ENCODE results near the gene UBAP2L.
"Not testable (repeated sequence)": the region's sequence is repeated elsewhere in the genome, so short reads cannot be mapped to it uniquely, and the experiment has no call there.

Gene UBAP2L

GRCh38 chr1:154222918-154223317, 2.2 kb downstream of the UBAP2L start:
- H3K27ac ChIP-seq (ENCODE audit: low read depth, low read length): no peak overlapping the region
- H3K4me1 ChIP-seq (ENCODE audit: insufficient read depth, low read length): peaks cover 29% of the 10 kb centered on the region
- peaks cover 58% of the 10 kb centered on the region for H3K36me3 ChIP-seq (ENCODE audit: insufficient read depth, low read length)
- no peaks in the 10 kb centered on the region for H3K27me3 ChIP-seq (ENCODE audit: insufficient read depth, low read length)
- 86% methylated on average over 1 of the region's 1 CpG for WGBS
- H3K9me3 ChIP-seq (ENCODE audit: insufficient read depth, low read depth, low read length): no peaks in the 10 kb centered on the region
- peak overlapping the region; percentile 91 for H3K4me3 ChIP-seq (ENCODE audit: low read length)
- no peak overlapping the region for H3K9ac ChIP-seq (ENCODE audit: low read depth, low read length)

GRCh38 chr1:154223621-154224020, 2.9 kb downstream of the UBAP2L start:
- Histone ChIP-seq H3K27ac (ENCODE audit: low read depth, low read length) (no peak overlapping the region), H3K27me3 (ENCODE audit: insufficient read depth, low read length) (no peaks in the 10 kb centered on the region), H3K9me3 (ENCODE audit: insufficient read depth, low read depth, low read length) (no peaks in the 10 kb centered on the region), H3K36me3 (ENCODE audit: insufficient read depth, low read length) (peaks cover 57% of the 10 kb centered on the region), H3K9ac (ENCODE audit: low read depth, low read length) (peak overlapping the region; percentile 21; the same call in 1 of the 2 replicates), H3K4me1 (ENCODE audit: insufficient read depth, low read length) (peaks cover 23% of the 10 kb centered on the region), H3K4me3 (ENCODE audit: low read length) (peak overlapping the region; percentile 91)
- 100% methylated on average over 1 of the region's 2 CpGs for WGBS

- no peaks in the 10 kb centered on the region for H3K27me3 ChIP-seq (ENCODE audit: insufficient read depth, low read length)
- 94% methylated on average over 2 of the region's 2 CpGs for WGBS
These were observed 4.6 kb downstream of the UBAP2L start for GRCh38 chr1:154225370-154225769.

GRCh38 chr1:154231112-154231511, 10.4 kb downstream of the UBAP2L start:
- H3K4me1 ChIP-seq (ENCODE audit: insufficient read depth, low read length); H3K27me3 ChIP-seq (ENCODE audit: insufficient read depth, low read length); H3K4me3 ChIP-seq (ENCODE audit: low read length); H3K27ac ChIP-seq (ENCODE audit: low read depth, low read length); H3K9me3 ChIP-seq (ENCODE audit: insufficient read depth, low read depth, low read length); H3K9ac ChIP-seq (ENCODE audit: low read depth, low read length): not testable (repeated sequence)
- WGBS: 97% methylated on average over 2 of the region's 3 CpGs
- H3K36me3 ChIP-seq (ENCODE audit: insufficient read depth, low read length): peaks cover 93% of the 10 kb centered on the region

More at GRCh38 chr1:154225370-154225769, 4.6 kb downstream of the UBAP2L start:
- Histone ChIP-seq H3K9me3 (ENCODE audit: insufficient read depth, low read depth, low read length) (no peaks in the 10 kb centered on the region), H3K4me1 (ENCODE audit: insufficient read depth, low read length) (peaks cover 16% of the 10 kb centered on the region), H3K36me3 (ENCODE audit: insufficient read depth, low read length) (peaks cover 66% of the 10 kb centered on the region), H3K4me3 (ENCODE audit: low read length) (no peak overlapping the region), H3K27ac (ENCODE audit: low read depth, low read length) (no peak overlapping the region), H3K9ac (ENCODE audit: low read depth, low read length) (no peak overlapping the region)

GRCh38 chr1:154233127-154233526, 12.4 kb downstream of the UBAP2L start:
- not testable (repeated sequence) for H3K4me1 ChIP-seq (ENCODE audit: insufficient read depth, low read length)
- H3K36me3 ChIP-seq (ENCODE audit: insufficient read depth, low read length): peaks cover 94% of the 10 kb centered on the region

GRCh38 chr1:154236855-154237254, 16.1 kb downstream of the UBAP2L start:
- Histone ChIP-seq H3K4me1 (ENCODE audit: insufficient read depth, low read length) (no peaks in the 10 kb centered on the region), H3K9ac (ENCODE audit: low read depth, low read length) (no peak overlapping the region), H3K36me3 (ENCODE audit: insufficient read depth, low read length) (peaks cover 92% of the 10 kb centered on the region), H3K27ac (ENCODE audit: low read depth, low read length) (no peak overlapping the region), H3K4me3 (ENCODE audit: low read length) (no peak overlapping the region), H3K9me3 (ENCODE audit: insufficient read depth, low read depth, low read length) (no peaks in the 10 kb centered on the region), H3K27me3 (ENCODE audit: insufficient read depth, low read length) (no peaks in the 10 kb centered on the region)
- 96% methylated on average over 4 of the region's 4 CpGs for WGBS

More at GRCh38 chr1:154233127-154233526, 12.4 kb downstream of the UBAP2L start:
- 97% methylated on average over 12 of the region's 12 CpGs for WGBS
- not testable (repeated sequence) for H3K9ac ChIP-seq (ENCODE audit: low read depth, low read length); H3K27ac ChIP-seq (ENCODE audit: low read depth, low read length); H3K9me3 ChIP-seq (ENCODE audit: insufficient read depth, low read depth, low read length); H3K27me3 ChIP-seq (ENCODE audit: insufficient read depth, low read length); H3K4me3 ChIP-seq (ENCODE audit: low read length)

GRCh38 chr1:154237435-154237834, 16.7 kb downstream of the UBAP2L start:
- H3K4me3 ChIP-seq (ENCODE audit: low read length): no peak overlapping the region
- no peak overlapping the region for H3K27ac ChIP-seq (ENCODE audit: low read depth, low read length)
- H3K9me3 ChIP-seq (ENCODE audit: insufficient read depth, low read depth, low read length): no peaks in the 10 kb centered on the region
- no peaks in the 10 kb centered on the region for H3K27me3 ChIP-seq (ENCODE audit: insufficient read depth, low read length)
- H3K4me1 ChIP-seq (ENCODE audit: insufficient read depth, low read length): no peaks in the 10 kb centered on the region
- WGBS: 93% methylated on average over 2 of the region's 2 CpGs
- H3K9ac ChIP-seq (ENCODE audit: low read depth, low read length): no peak overlapping the region
- H3K36me3 ChIP-seq (ENCODE audit: insufficient read depth, low read length): peaks cover 92% of the 10 kb centered on the region

GRCh38 chr1:154237880-154238506, 17.2 kb downstream of the UBAP2L start:
- WGBS: 94% methylated on average over 6 of the region's 6 CpGs
- H3K27me3 ChIP-seq (ENCODE audit: insufficient read depth, low read length): no peaks in the 10 kb centered on the region
- H3K9me3 ChIP-seq (ENCODE audit: insufficient read depth, low read depth, low read length): no peaks in the 10 kb centered on the region
- no peak overlapping the region for H3K9ac ChIP-seq (ENCODE audit: low read depth, low read length)
- H3K4me1 ChIP-seq (ENCODE audit: insufficient read depth, low read length): no peaks in the 10 kb centered on the region
- no peak overlapping the region for H3K27ac ChIP-seq (ENCODE audit: low read depth, low read length)
- no peak overlapping the region for H3K4me3 ChIP-seq (ENCODE audit: low read length)
- peaks cover 92% of the 10 kb centered on the region for H3K36me3 ChIP-seq (ENCODE audit: insufficient read depth, low read length)

GRCh38 chr1:154239491-154239890, 18.7 kb downstream of the UBAP2L start:
- Histone ChIP-seq H3K27ac (ENCODE audit: low read depth, low read length) (no peak overlapping the region), H3K9ac (ENCODE audit: low read depth, low read length) (no peak overlapping the region), H3K9me3 (ENCODE audit: insufficient read depth, low read depth, low read length) (no peaks in the 10 kb centered on the region), H3K4me1 (ENCODE audit: insufficient read depth, low read length) (no peaks in the 10 kb centered on the region), H3K4me3 (ENCODE audit: low read length) (no peak overlapping the region), H3K27me3 (ENCODE audit: insufficient read depth, low read length) (no peaks in the 10 kb centered on the region), H3K36me3 (ENCODE audit: insufficient read depth, low read length) (peaks cover 97% of the 10 kb centered on the region)
- over 99% methylated on average over 3 of the region's 3 CpGs for WGBS

- WGBS: 95% methylated on average over 3 of the region's 3 CpGs
- no peak overlapping the region for H3K27ac ChIP-seq (ENCODE audit: low read depth, low read length)
- no peak overlapping the region for H3K9ac ChIP-seq (ENCODE audit: low read depth, low read length)
These were observed 19.6 kb downstream of the UBAP2L start for GRCh38 chr1:154240294-154240833.

GRCh38 chr1:154241703-154242351, 21.1 kb downstream of the UBAP2L start:
- Histone ChIP-seq H3K27me3 (ENCODE audit: insufficient read depth, low read length) (no peaks in the 10 kb centered on the region), H3K9me3 (ENCODE audit: insufficient read depth, low read depth, low read length) (no peaks in the 10 kb centered on the region), H3K9ac (ENCODE audit: low read depth, low read length) (no peak overlapping the region), H3K27ac (ENCODE audit: low read depth, low read length) (no peak overlapping the region), H3K36me3 (ENCODE audit: insufficient read depth, low read length) (peaks cover 97% of the 10 kb centered on the region), H3K4me1 (ENCODE audit: insufficient read depth, low read length) (no peaks in the 10 kb centered on the region), H3K4me3 (ENCODE audit: low read length) (no peak overlapping the region)
- 95% methylated on average over 3 of the region's 3 CpGs for WGBS

More at GRCh38 chr1:154240294-154240833, 19.6 kb downstream of the UBAP2L start:
- no peaks in the 10 kb centered on the region for H3K4me1 ChIP-seq (ENCODE audit: insufficient read depth, low read length)
- H3K27me3 ChIP-seq (ENCODE audit: insufficient read depth, low read length): no peaks in the 10 kb centered on the region
- peaks cover 97% of the 10 kb centered on the region for H3K36me3 ChIP-seq (ENCODE audit: insufficient read depth, low read length)
- no peak overlapping the region for H3K4me3 ChIP-seq (ENCODE audit: low read length)
- H3K9me3 ChIP-seq (ENCODE audit: insufficient read depth, low read depth, low read length): no peaks in the 10 kb centered on the region

Data from HUES64 (cell line).